Left lung (tissue), 10 donors: Measurements from ENCODE around the gene SRRT. TPM values are rescaled to one million over a fixed set of nuclear protein-coding genes. Genes with fewer than 3 reads are reported as not detected.

Experiments used
- ATAC-seq: fragments of 200-7000 bp; cut with Tn5 transposase; one replicate; pipeline ENCODE4 v1.9.1; 2020; ENCODE audit warnings: moderate library complexity
- DNase-seq, 4 donors: peaks; one replicate each; pipeline ENCODE4 v3.0.0-alpha.2; 2013 to 2020
- H3K27ac ChIP-seq, 2 donors: fragments of 200-600 bp; sonication (generic) in 1 of 2; one replicate each; pipeline versions ENCODE4 v1.5.0 to v1.8.0; 2020 to 2021
- H3K27me3 ChIP-seq, 2 donors: fragments of 200-600 bp; sonication (generic) in 1 of 2; one replicate each; pipeline versions ENCODE4 v1.5.0 to v1.8.0; 2020 to 2021
- H3K36me3 ChIP-seq, 2 donors: fragments of 200-600 bp; sonication (generic) in 1 of 2; one replicate each; pipeline versions ENCODE4 v1.5.0 to v1.8.0; 2020 to 2021
- H3K4me1 ChIP-seq, 2 donors: fragments of 200-600 bp; one replicate each; pipeline ENCODE4 v1.8.0; 2021
- H3K4me3 ChIP-seq, 2 donors: fragments of 200-600 bp; sonication (generic) in 1 of 2; one replicate each; pipeline versions ENCODE4 v1.5.0 to v1.8.0; 2020 to 2021; ENCODE audit warnings: mild to moderate bottlenecking in 1 of 2
- H3K9me3 ChIP-seq, 2 donors: fragments of 200-600 bp; sonication (generic) in 1 of 2; one replicate each; pipeline versions ENCODE4 v1.5.0 to v1.8.0; 2020 to 2021
- intact Hi-C, 2 donors: fragments of 100-400 bp; cut with DNase I; formaldehyde crosslinking; loops; one replicate each; pipeline versions ENCODE4 v1.11.2 to v1.14.2; 2022
- polyA plus RNA-seq, 6 donors: library from polyadenylated mRNA; unstranded; fragments of 120-200 nt; gene quantifications; one replicate each; pipeline ENCODE4 v1.2.1, GENCODE V29; 2013; ENCODE audit not compliant: insufficient read length in 6 of 6
- total RNA-seq, 2 donors: library from RNA; stranded (reverse); fragmentation: NEBNext Ultra II Directional; extraction: Animal tissue kit (Norgen Biotek cat#: 25700); gene quantifications; one replicate each; pipeline ENCODE4 v1.2.1, GENCODE V29; 2021
- TF ChIP-seq, protein P1 (sequence below), 2 donors: fragments of 200-600 bp; sonication (generic) in 1 of 2; IDR thresholded peaks; one replicate each; pipeline versions ENCODE4 v1.5.0 to v1.8.0; 2021; ENCODE audit warnings: antibody characterized with exemption in 2 of 2
- donor health status: DM: no; HTN: yes; CAD: no.
- donor health status: DM: no; HTN: no; CAD: no.

Gene SRRT
- total and polyA plus RNA-seq, 8 donors, result 91.4 to 232 (median 166) TPM

DNA sequence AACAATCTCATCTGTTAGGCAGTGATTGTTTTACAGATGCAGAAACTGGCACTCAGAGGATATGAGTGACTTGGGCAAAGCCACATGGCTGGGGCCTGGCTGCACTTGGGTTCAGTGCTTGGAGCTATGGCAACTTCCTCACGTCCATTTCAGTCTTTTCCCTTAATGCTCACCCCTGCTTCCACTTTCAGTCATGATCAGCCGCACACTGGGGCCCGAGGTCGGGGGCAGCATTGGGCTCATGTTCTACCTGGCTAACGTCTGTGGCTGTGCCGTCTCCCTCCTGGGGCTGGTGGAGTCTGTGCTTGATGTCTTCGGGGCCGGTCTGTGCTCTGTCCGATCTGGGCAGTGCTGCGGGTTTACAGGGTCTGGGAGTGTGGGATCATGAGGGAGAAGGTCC, 19.4 kb upstream of the SRRT start:
- Histone ChIP-seq H3K27ac (no peak overlapping the region), H3K9me3 (no peaks in the 10 kb centered on the region), H3K4me1 (peaks cover 0 to 26% of the 10 kb centered on the region in 2 donors), H3K27me3 (no peaks in the 10 kb centered on the region), H3K4me3 (no peak overlapping the region), H3K36me3 (peaks cover 0 to 54% of the 10 kb centered on the region in 2 donors)
- intact Hi-C loops, result loop anchor here in 1 of 2 donors (10.0 kb wide), 1 partner anchor 151 kb away; the partner anchor contains the start of gene POP7
- DNase-seq (no peak), ATAC-seq (no peak)
- TF ChIP-seq, protein P1, sequence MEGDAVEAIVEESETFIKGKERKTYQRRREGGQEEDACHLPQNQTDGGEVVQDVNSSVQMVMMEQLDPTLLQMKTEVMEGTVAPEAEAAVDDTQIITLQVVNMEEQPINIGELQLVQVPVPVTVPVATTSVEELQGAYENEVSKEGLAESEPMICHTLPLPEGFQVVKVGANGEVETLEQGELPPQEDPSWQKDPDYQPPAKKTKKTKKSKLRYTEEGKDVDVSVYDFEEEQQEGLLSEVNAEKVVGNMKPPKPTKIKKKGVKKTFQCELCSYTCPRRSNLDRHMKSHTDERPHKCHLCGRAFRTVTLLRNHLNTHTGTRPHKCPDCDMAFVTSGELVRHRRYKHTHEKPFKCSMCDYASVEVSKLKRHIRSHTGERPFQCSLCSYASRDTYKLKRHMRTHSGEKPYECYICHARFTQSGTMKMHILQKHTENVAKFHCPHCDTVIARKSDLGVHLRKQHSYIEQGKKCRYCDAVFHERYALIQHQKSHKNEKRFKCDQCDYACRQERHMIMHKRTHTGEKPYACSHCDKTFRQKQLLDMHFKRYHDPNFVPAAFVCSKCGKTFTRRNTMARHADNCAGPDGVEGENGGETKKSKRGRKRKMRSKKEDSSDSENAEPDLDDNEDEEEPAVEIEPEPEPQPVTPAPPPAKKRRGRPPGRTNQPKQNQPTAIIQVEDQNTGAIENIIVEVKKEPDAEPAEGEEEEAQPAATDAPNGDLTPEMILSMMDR (IDR thresholded peaks at IDR 0.05), result no peak

DNA sequence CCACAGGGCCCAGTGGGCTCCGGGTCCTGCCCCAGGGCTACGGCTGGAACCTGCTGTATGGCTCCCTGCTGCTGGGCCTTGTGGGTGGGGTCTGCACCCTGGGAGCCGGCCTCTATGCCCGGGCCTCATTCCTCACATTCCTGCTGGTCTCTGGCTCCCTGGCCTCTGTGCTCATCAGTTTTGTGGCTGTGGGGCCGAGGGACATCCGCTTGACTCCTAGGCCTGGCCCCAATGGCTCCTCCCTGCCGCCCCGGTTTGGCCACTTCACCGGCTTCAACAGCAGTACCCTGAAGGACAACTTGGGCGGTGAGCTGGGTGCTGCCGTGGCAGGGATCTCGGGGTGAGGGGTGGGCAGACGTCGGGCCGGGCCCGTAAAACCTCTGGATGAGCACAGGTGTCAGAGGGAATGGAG, 18.0 kb upstream of the SRRT start:
- Histone ChIP-seq H3K27me3 (no peaks in the 10 kb centered on the region), H3K27ac (no peak overlapping the region), H3K36me3 (peaks cover 0 to 68% of the 10 kb centered on the region in 2 donors), H3K4me1 (peaks cover 0 to 23% of the 10 kb centered on the region in 2 donors), H3K9me3 (no peaks in the 10 kb centered on the region), H3K4me3 (no peak overlapping the region)
- intact Hi-C loops, result loop anchor here in 1 of 2 donors (10.0 kb wide), 1 partner anchor 152 kb away; the partner anchor contains the start of gene POP7
- ATAC-seq (no peak), DNase-seq (no peak)
- TF ChIP-seq, protein P1 (IDR thresholded peaks at IDR 0.05), result no peak

DNA sequence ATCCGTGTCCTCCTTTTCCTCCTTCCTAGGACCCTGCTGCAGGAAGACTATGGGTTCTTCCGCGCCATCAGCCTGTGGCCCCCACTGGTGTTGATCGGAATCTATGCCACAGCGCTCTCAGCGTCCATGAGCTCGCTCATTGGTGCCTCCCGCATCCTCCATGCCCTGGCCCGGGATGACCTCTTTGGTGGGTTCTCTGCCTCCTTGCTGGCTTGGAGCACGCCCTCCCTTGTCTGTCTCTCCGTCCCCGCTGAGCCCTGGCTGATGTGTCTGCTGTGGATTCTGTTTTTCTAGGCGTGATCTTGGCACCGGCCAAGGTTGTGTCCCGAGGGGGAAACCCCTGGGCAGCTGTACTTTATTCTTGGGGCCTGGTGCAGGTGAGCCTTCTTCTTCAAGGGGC, 15.0 kb upstream of the SRRT start:
- Histone ChIP-seq H3K9me3 (no peaks in the 10 kb centered on the region), H3K36me3 (peaks cover 0 to 97% of the 10 kb centered on the region in 2 donors), H3K4me3 (no peak overlapping the region), H3K27me3 (no peaks in the 10 kb centered on the region), H3K27ac (no peak overlapping the region), H3K4me1 (peaks cover 0 to 9% of the 10 kb centered on the region in 2 donors)
- ATAC-seq (no peak), DNase-seq (no peak)
- TF ChIP-seq, protein P1 (IDR thresholded peaks at IDR 0.05), result no peak
- intact Hi-C loops, result loop anchor here in 1 of 2 donors (10.0 kb wide), 1 partner anchor 155 kb away; the partner anchor contains the start of gene POP7

DNA sequence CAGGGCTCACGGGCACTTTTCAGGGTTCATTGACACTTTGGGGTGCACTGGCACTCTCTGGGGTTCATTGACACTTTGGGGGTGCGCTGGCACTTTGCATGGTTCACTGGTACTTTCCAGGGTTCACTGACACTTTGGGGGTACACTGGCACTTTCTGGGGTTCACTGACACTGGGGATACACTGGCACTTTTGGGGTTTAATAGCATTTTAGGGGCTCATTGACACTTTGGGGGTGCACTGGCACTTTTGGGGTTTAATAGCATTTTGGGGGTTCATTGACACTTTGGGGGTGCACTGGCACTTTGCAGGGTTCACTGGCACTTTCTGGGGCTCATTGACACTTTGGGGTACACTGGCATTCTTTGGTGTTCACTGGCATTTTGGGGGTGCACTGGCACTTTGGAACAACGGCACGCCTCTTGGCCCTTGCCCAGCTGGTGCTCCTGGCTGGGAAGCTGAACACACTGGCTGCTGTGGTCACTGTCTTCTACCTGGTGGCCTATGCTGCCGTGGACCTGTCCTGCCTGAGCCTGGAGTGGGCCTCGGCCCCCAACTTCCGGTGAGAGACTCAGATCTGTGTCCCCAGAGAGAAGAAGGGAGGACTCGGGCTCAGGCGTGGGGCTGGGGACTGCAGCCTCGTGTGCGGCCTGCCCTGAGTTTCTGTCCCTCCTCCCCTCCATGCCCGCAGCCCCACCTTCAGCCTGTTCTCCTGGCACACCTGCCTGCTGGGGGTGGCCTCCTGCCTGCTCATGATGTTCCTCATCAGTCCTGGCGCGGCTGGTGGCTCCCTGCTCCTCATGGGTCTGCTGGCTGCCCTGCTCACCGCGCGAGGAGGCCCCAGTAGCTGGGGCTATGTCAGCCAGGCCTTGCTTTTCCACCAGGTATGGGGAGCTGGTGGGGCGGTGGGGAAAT, 13.9 kb upstream of the SRRT start:
- no peak for ATAC-seq
- peaks cover 0 to 18% of the 10 kb centered on the region in 2 donors for H3K4me1 ChIP-seq
- H3K9me3 ChIP-seq, result no peaks in the 10 kb centered on the region
- TF ChIP-seq, protein P1 (IDR thresholded peaks at IDR 0.05), result no peak
- intact Hi-C loops, result no loop called here
- peaks cover 0 to 92% of the 10 kb centered on the region in 2 donors for H3K36me3 ChIP-seq
- no peak overlapping the region for H3K27ac ChIP-seq
- DNase-seq, result no peak
- no peaks in the 10 kb centered on the region for H3K27me3 ChIP-seq
- H3K4me3 ChIP-seq, result no peak overlapping the region

DNA sequence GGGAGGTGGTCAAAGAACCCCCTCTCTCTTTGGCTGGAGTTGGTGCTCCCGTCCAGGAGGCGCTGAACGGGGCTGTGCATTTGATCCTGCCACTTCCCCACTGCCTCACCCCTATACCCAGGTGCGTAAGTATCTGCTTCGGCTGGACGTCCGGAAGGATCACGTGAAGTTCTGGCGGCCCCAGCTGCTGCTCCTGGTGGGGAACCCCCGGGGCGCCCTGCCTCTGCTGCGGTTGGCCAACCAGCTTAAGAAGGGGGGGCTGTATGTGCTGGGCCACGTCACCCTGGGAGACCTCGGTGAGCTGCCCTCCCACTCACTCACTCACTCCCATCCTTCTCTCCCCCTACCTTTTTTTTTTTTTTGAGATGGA, 13.3 kb upstream of the SRRT start:
- Histone ChIP-seq H3K27ac (no peak overlapping the region), H3K4me1 (peaks cover 5 to 25% of the 10 kb centered on the region in 2 donors), H3K36me3 (peaks cover 0 to 87% of the 10 kb centered on the region in 2 donors), H3K27me3 (no peaks in the 10 kb centered on the region), H3K4me3 (no peak overlapping the region), H3K9me3 (no peaks in the 10 kb centered on the region)
- DNase-seq (no peak), ATAC-seq (no peak)
- intact Hi-C loops, result no loop called here
- TF ChIP-seq, protein P1 (IDR thresholded peaks at IDR 0.05), result no peak
